Panc1 (cell line): ENCODE data around the gene LACC1.

Source experiments
- CTCF ChIP-seq: fragments of 450-650 bp; IDR thresholded peaks from 2 replicates; pipeline ENCODE4 v1.5.1; 2017; ENCODE audit warnings: mild to moderate bottlenecking
- POLR2AphosphoS5 ChIP-seq: IDR thresholded peaks from 2 replicates; pipeline ENCODE4 v1.6.1; 2012; ENCODE audit warnings: mild to moderate bottlenecking, low read depth, low read length, moderate library complexity
- SIN3A ChIP-seq: IDR thresholded peaks from 2 replicates; pipeline ENCODE4 v1.6.1; 2012; ENCODE audit warnings: low read depth, mild to moderate bottlenecking, low read length, moderate library complexity, borderline replicate concordance; ENCODE audit not compliant: insufficient read depth

- TF ChIP-seq CTCF (no peak), SIN3A (no peak), POLR2AphosphoS5 (no peak)
These were observed at the start of gene LACC1 for GRCh38 chr13:43879755-43880181.
